Karpas-422 (cell line): ENCODE data around the gene CABLES1. TPM values are rescaled to one million over a fixed set of nuclear protein-coding genes. Genes with fewer than 3 reads are reported as not detected.

Experiments used
- DNase-seq: peaks from one replicate; pipeline ENCODE4 v3.0.0-alpha.2; 2015
- H2AFZ ChIP-seq: fragments of 200-600 bp; sonication (generic); 2 replicates; pipeline ENCODE4 v1.6.1; 2014; ENCODE audit warnings: antibody characterized with exemption, low read length, mixed read lengths
- H3K27ac ChIP-seq: fragments of 200-600 bp; sonication (generic); 2 replicates; pipeline ENCODE4 v1.5.1; 2014; ENCODE audit warnings: mild to moderate bottlenecking, low read length, moderate library complexity
- H3K27me3 ChIP-seq: fragments of 200-600 bp; sonication (generic); 2 replicates; pipeline ENCODE4 v1.6.1; 2014; ENCODE audit warnings: low read length, mixed read lengths
- H3K36me3 ChIP-seq: fragments of 200-600 bp; sonication (generic); 2 replicates; pipeline ENCODE4 v1.6.1; 2014; ENCODE audit warnings: low read length, mixed read lengths; ENCODE audit not compliant: insufficient read depth
- H3K4me1 ChIP-seq: fragments of 200-600 bp; sonication (generic); 2 replicates; pipeline ENCODE4 v1.6.1; 2014; ENCODE audit warnings: mild to moderate bottlenecking, low read length, mixed read lengths
- H3K4me2 ChIP-seq: fragments of 200-600 bp; sonication (generic); 2 replicates; pipeline ENCODE4 v1.6.1; 2014; ENCODE audit warnings: low read length, low read depth, mild to moderate bottlenecking; ENCODE audit not compliant: poor library complexity, severe bottlenecking
- H3K4me3 ChIP-seq: fragments of 200-600 bp; sonication (generic); 2 replicates; pipeline ENCODE4 v1.5.1; 2014; ENCODE audit warnings: mild to moderate bottlenecking, antibody characterized with exemption, low read length, mixed read lengths
- H3K79me2 ChIP-seq: fragments of 200-600 bp; sonication (generic); 2 replicates; pipeline ENCODE4 v1.6.1; 2014; ENCODE audit warnings: mild to moderate bottlenecking, low read length, mixed read lengths
- H3K9ac ChIP-seq: fragments of 200-600 bp; sonication (generic); 2 replicates; pipeline ENCODE4 v1.6.0; 2014; ENCODE audit warnings: low read length
- H3K9me2 ChIP-seq: fragments of 200-600 bp; sonication (generic), shearing (Covaris generic); replicated peaks from 2 replicates; pipeline ENCODE4 v1.6.0; 2014; ENCODE audit warnings: mild to moderate bottlenecking, low read length, moderate library complexity; ENCODE audit not compliant: insufficient read depth
- H3K9me3 ChIP-seq: fragments of 300-700, 200-600 bp; sonication (generic); 2 replicates; pipeline ENCODE4 v1.6.1; 2014; ENCODE audit warnings: low read length, mixed read lengths
- H4K20me1 ChIP-seq: fragments of 200-600 bp; sonication (generic); 2 replicates; pipeline ENCODE4 v1.6.1; 2014; ENCODE audit warnings: mild to moderate bottlenecking, antibody characterized with exemption, low read length, low read depth; ENCODE audit not compliant: insufficient read depth
- total RNA-seq: library from RNA; depleted of rRNA; stranded (reverse); fragments of >200 nt; shearing (Covaris generic); gene quantifications from 2 replicates; pipeline ENCODE4 v1.2.3, GENCODE V29; 2014; ENCODE audit warnings: low replicate concordance

Gene CABLES1
- total RNA-seq, 1 experiment from 2014 or later, result not detected

DNA sequence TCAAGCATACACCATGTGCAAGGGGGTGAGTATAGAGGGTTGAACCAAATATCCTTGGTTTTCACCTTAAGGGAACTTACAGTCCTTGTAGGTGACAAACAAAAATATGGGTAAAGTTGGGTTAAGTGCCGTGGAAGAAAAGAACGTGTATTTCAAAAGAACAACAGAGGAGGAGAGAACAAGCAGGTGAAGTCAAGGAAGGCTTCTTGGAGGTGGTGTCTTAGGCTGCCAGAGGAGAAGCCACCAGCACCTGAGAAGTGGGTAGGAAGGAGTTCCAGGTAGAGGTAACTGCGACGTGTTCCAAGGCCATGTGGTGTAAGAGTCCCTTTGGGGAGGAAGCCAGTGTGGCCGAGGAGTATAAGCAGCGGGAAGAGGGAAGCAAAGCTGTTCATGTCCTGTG, 27.2 kb downstream of the CABLES1 start:
- DNase-seq, result no peak
- no peaks in the 10 kb centered on the region for H4K20me1 ChIP-seq
- no peak overlapping the region for H2AFZ ChIP-seq
- H3K4me2 ChIP-seq, result no peak overlapping the region
- H3K27ac ChIP-seq, result no peak overlapping the region
- H3K4me1 ChIP-seq, result no peaks in the 10 kb centered on the region
- H3K79me2 ChIP-seq, result no peaks in the 10 kb centered on the region
- no peak overlapping the region for H3K4me3 ChIP-seq
- H3K36me3 ChIP-seq, result no peaks in the 10 kb centered on the region
- no peak overlapping the region for H3K9ac ChIP-seq
- no peaks in the 10 kb centered on the region for H3K27me3 ChIP-seq
- H3K9me2 ChIP-seq, result no peaks in the 10 kb centered on the region
- no peaks in the 10 kb centered on the region for H3K9me3 ChIP-seq

- no peak overlapping the region for H3K4me2 ChIP-seq
- H3K27ac ChIP-seq, result no peak overlapping the region
- H2AFZ ChIP-seq, result no peak overlapping the region
- H3K4me1 ChIP-seq, result no peaks in the 10 kb centered on the region
- no peak for DNase-seq
- H3K9ac ChIP-seq, result no peak overlapping the region
- no peaks in the 10 kb centered on the region for H3K9me2 ChIP-seq
- H3K27me3 ChIP-seq, result no peaks in the 10 kb centered on the region
- H4K20me1 ChIP-seq, result no peaks in the 10 kb centered on the region
- no peaks in the 10 kb centered on the region for H3K36me3 ChIP-seq
- H3K79me2 ChIP-seq, result no peaks in the 10 kb centered on the region
- no peak overlapping the region for H3K4me3 ChIP-seq
- no peaks in the 10 kb centered on the region for H3K9me3 ChIP-seq
Measured at GRCh38 chr18:23163786-23164533, 28.7 kb downstream of the CABLES1 start.

DNA sequence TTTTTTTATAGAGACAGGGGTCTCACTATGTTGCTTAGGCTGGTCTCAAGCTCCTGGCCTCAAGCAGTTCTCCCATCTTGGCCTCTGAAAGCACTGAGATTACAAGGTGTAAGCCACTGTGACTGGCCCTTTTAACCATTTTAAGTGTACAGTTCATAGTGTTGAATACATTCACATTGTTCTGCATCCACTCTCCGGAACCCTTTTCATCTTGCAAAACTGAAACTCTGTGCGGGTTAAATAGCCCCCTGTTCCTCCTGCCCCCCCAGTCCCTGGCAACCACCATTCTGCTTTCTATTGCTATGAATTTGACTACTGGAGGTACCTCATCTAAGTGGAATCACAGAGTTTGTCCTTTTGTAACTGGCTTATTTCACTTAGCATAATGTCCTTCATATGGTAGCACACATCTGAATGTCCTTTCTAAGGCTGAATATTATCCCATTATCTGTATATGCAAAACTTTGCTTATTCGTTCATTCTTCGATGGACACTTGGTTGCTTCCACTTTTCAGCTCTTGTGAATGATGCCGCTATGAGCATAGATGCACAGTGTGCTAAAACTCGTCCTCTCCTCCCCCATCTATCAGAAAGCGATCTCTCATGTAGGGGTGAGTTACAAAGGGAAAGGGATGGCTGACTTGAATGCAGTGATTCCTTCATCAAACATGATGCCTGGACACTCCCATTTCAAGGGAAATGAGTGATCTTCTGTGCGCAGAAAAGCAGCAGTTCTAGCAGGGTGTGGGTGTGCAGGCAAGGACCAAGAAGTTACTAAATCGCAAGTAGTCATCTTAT, 30.2 kb downstream of the CABLES1 start:
- no peak overlapping the region for H3K4me3 ChIP-seq
- H2AFZ ChIP-seq, result no peak overlapping the region
- H3K4me1 ChIP-seq, result no peaks in the 10 kb centered on the region
- H3K9me2 ChIP-seq, result no peaks in the 10 kb centered on the region
- H4K20me1 ChIP-seq, result no peaks in the 10 kb centered on the region
- H3K79me2 ChIP-seq, result no peaks in the 10 kb centered on the region
- H3K27ac ChIP-seq, result no peak overlapping the region
- no peak overlapping the region for H3K9ac ChIP-seq
- H3K4me2 ChIP-seq, result no peak overlapping the region
- H3K27me3 ChIP-seq, result no peaks in the 10 kb centered on the region
- no peaks in the 10 kb centered on the region for H3K36me3 ChIP-seq
- DNase-seq, result no peak
- no peaks in the 10 kb centered on the region for H3K9me3 ChIP-seq

GRCh38 chr18:23166891-23167541, 31.7 kb downstream of the CABLES1 start:
- no peak overlapping the region for H3K4me3 ChIP-seq
- H3K4me1 ChIP-seq, result no peaks in the 10 kb centered on the region
- no peaks in the 10 kb centered on the region for H3K79me2 ChIP-seq
- no peaks in the 10 kb centered on the region for H3K27me3 ChIP-seq
- H2AFZ ChIP-seq, result no peak overlapping the region
- no peaks in the 10 kb centered on the region for H3K9me3 ChIP-seq
- no peak overlapping the region for H3K9ac ChIP-seq
- DNase-seq, result no peak
- no peak overlapping the region for H3K4me2 ChIP-seq
- no peak overlapping the region for H3K27ac ChIP-seq
- H4K20me1 ChIP-seq, result no peaks in the 10 kb centered on the region
- no peaks in the 10 kb centered on the region for H3K36me3 ChIP-seq
- H3K9me2 ChIP-seq, result no peaks in the 10 kb centered on the region

- no peaks in the 10 kb centered on the region for H3K9me3 ChIP-seq
- no peaks in the 10 kb centered on the region for H3K36me3 ChIP-seq
- no peak overlapping the region for H2AFZ ChIP-seq
- DNase-seq, result no peak
- H3K9me2 ChIP-seq, result no peaks in the 10 kb centered on the region
- no peaks in the 10 kb centered on the region for H4K20me1 ChIP-seq
- H3K27ac ChIP-seq, result no peak overlapping the region
- no peaks in the 10 kb centered on the region for H3K4me1 ChIP-seq
- no peaks in the 10 kb centered on the region for H3K27me3 ChIP-seq
- no peak overlapping the region for H3K4me3 ChIP-seq
- H3K79me2 ChIP-seq, result no peaks in the 10 kb centered on the region
- no peak overlapping the region for H3K9ac ChIP-seq
- no peak overlapping the region for H3K4me2 ChIP-seq
Measured at GRCh38 chr18:23169673-23170044, 34.4 kb downstream of the CABLES1 start.

DNA sequence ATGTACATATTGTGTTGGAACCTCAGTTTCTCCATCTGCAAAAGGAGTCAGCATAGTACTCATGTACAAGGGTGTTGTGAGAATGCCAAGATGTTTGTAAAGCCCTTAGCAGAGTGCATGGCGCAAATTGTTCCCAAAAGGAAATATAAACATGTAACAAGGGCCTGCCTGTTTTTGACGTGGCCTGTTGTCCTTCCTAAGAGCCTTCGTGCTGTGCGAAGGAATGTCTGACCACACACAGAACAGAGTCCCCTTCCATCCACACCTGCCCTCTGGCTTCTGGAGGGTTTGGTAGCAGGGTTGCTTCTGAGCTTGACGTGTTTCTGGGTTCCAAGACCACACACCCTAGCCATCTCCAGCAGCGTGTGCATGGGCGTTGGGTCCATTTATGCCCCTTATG, 34.9 kb downstream of the CABLES1 start:
- Histone ChIP-seq H3K9me2 (no peaks in the 10 kb centered on the region), H3K4me2 (no peak overlapping the region), H3K36me3 (no peaks in the 10 kb centered on the region), H3K4me1 (peaks cover 3% of the 10 kb centered on the region), H3K9me3 (no peaks in the 10 kb centered on the region), H3K27me3 (no peaks in the 10 kb centered on the region), H3K9ac (no peak overlapping the region), H3K27ac (no peak overlapping the region), H2AFZ (no peak overlapping the region), H4K20me1 (no peaks in the 10 kb centered on the region), H3K4me3 (no peak overlapping the region), H3K79me2 (no peaks in the 10 kb centered on the region)
- no peak for DNase-seq

- H3K79me2 ChIP-seq, result no peaks in the 10 kb centered on the region
- no peak overlapping the region for H3K9ac ChIP-seq
- H3K4me1 ChIP-seq, result peaks cover 12% of the 10 kb centered on the region
- no peaks in the 10 kb centered on the region for H3K9me3 ChIP-seq
- no peak overlapping the region for H3K4me3 ChIP-seq
- H2AFZ ChIP-seq, result no peak overlapping the region
- no peaks in the 10 kb centered on the region for H3K9me2 ChIP-seq
- no peak overlapping the region for H3K27ac ChIP-seq
- no peaks in the 10 kb centered on the region for H3K27me3 ChIP-seq
- H3K4me2 ChIP-seq, result no peak overlapping the region
- no peaks in the 10 kb centered on the region for H3K36me3 ChIP-seq
- DNase-seq, result no peak
- no peaks in the 10 kb centered on the region for H4K20me1 ChIP-seq
Measured at GRCh38 chr18:23171581-23172156, 36.4 kb downstream of the CABLES1 start.
